Vagina (tissue), 2 donors: ENCODE data around the gene RNU5B-1. TPM values are rescaled to one million over a fixed set of nuclear protein-coding genes. Genes with fewer than 3 reads are reported as not detected.

Experiments used
- DNase-seq, 2 donors: peaks; one replicate each; pipeline ENCODE4 v3.0.0-alpha.2; 2017; ENCODE audit errors: extremely low spot score in 2 of 2
- H3K27ac ChIP-seq: fragments of 200-600 bp; sonication (generic); one replicate; pipeline ENCODE4 v1.5.1; 2019
- H3K27me3 ChIP-seq: fragments of 200-600 bp; sonication (generic); one replicate; pipeline ENCODE4 v1.5.1; 2019
- H3K36me3 ChIP-seq, 2 donors: fragments of 200-600 bp; sonication (generic); one replicate each; pipeline ENCODE4 v1.5.1; 2017 to 2019
- H3K4me1 ChIP-seq: fragments of 200-600 bp; sonication (generic); one replicate; pipeline ENCODE4 v1.5.1; 2019
- H3K4me3 ChIP-seq, 2 donors: fragments of 200-600 bp; sonication (generic); 1 replicate in 1 of 2; 2 replicates in 1 of 2; pipeline ENCODE4 v1.5.1; 2016 to 2019
- H3K9me3 ChIP-seq: fragments of 200-600 bp; sonication (generic); one replicate; pipeline ENCODE4 v1.5.1; 2019
- POLR2A ChIP-seq, 2 donors: fragments of 450-650 bp; IDR thresholded peaks; one replicate each; pipeline ENCODE4 v1.6.1; 2017; ENCODE audit warnings: antibody characterized with exemption in 2 of 2, mild to moderate bottlenecking in 2 of 2, moderate library complexity in 2 of 2
- POLR2AphosphoS5 ChIP-seq, 2 donors: sonication (generic); formaldehyde crosslinking; IDR thresholded peaks; one replicate each; pipeline ENCODE4 v1.9.0; 2017; ENCODE audit warnings: antibody characterized with exemption in 2 of 2, mild to moderate bottlenecking in 2 of 2, low read depth in 1 of 2; ENCODE audit not compliant: insufficient read depth in 1 of 2
- intact Hi-C: fragments of 100-400 bp; cut with DNase I; formaldehyde crosslinking; loops from one replicate; pipeline ENCODE4 v1.15.1; 2023
- total RNA-seq: library from RNA; depleted of rRNA; stranded (reverse); fragments of >200 nt; gene quantifications from one replicate; pipeline ENCODE4 v1.2.3, GENCODE V29; 2016
- TF ChIP-seq, protein P1 (sequence below), 3 experiments: fragments of 450-650 bp in 2 of 3; fragments of 200-600 bp in 1 of 3; sonication (generic) in 1 of 3; IDR thresholded peaks; one replicate each; pipeline ENCODE4 v1.5.1; 2017 to 2019; ENCODE audit warnings: antibody characterized with exemption in 3 of 3, mild to moderate bottlenecking in 2 of 3, moderate library complexity in 2 of 3

RNU5B-1 gene
- total RNA-seq, 1 donor from 2014 or later, result not detected

DNA sequence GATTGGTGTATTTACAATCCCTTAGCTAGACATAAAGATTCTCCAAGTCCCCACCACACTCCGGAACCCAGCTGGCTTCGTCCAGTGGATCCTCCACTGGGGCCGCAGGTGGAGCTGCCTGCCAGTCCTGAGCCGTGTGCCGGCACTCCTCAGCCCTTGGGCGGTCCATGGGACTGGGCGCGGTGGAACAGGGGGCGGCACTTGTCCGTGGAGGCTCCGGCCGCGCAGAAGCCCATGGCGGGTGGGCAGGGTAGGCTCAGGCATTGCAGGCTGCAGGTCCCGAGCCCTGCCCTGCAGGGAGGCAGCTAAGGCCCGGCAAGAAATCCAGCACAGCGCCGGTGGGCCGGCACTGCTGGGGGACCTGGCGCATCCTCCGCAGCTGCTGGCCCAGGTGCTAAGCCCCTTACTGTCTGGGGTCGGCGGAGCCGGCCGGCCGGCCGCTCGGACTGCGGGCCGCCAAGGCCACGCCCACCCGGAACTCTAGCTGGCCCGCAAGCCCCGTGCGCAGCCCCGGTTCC is 3.5 kb upstream of the RNU5B-1 start:
- no peaks in the 10 kb centered on the region for H3K27me3 ChIP-seq
- intact Hi-C loops, result no loop called here
- H3K36me3 ChIP-seq, result no peaks in the 10 kb centered on the region
- TF ChIP-seq, protein P1, sequence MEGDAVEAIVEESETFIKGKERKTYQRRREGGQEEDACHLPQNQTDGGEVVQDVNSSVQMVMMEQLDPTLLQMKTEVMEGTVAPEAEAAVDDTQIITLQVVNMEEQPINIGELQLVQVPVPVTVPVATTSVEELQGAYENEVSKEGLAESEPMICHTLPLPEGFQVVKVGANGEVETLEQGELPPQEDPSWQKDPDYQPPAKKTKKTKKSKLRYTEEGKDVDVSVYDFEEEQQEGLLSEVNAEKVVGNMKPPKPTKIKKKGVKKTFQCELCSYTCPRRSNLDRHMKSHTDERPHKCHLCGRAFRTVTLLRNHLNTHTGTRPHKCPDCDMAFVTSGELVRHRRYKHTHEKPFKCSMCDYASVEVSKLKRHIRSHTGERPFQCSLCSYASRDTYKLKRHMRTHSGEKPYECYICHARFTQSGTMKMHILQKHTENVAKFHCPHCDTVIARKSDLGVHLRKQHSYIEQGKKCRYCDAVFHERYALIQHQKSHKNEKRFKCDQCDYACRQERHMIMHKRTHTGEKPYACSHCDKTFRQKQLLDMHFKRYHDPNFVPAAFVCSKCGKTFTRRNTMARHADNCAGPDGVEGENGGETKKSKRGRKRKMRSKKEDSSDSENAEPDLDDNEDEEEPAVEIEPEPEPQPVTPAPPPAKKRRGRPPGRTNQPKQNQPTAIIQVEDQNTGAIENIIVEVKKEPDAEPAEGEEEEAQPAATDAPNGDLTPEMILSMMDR (IDR thresholded peaks at IDR 0.05), result no peak
- TF ChIP-seq POLR2AphosphoS5 (IDR thresholded peaks at IDR 0.05; ENCODE audit: insufficient read depth in 1 of 2, low read depth in 1 of 2), result no peak
- TF ChIP-seq POLR2A (IDR thresholded peaks at IDR 0.05), result no peak
- H3K4me1 ChIP-seq, result peaks cover 33% of the 10 kb centered on the region
- no peak overlapping the region for H3K4me3 ChIP-seq
- H3K27ac ChIP-seq, result no peak overlapping the region
- H3K9me3 ChIP-seq, result no peaks in the 10 kb centered on the region
- no peak for DNase-seq

DNA sequence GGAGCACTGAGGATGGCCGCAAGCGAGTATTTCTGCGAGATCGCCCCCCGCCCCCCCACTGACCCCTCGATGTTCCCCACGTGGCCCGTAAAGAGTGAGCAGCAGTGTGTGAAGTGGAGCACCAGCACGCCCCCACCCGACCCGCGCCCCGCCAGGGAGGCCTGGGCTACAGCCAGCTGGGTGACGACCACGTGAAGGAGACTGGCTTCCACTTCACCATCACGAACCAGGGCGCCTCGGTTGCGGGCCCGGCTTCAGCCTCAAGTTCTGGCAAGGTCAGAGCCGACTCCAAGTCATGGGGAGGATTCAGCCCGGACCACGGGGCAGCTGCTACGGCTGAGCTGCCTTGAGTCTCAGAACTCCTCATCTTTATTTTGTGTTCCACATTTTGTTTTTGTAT is 2.4 kb upstream of the RNU5B-1 start:
- intact Hi-C loops, result no loop called here
- TF ChIP-seq POLR2A (IDR thresholded peaks at IDR 0.05) (no peak), POLR2AphosphoS5 (IDR thresholded peaks at IDR 0.05; ENCODE audit: insufficient read depth in 1 of 2, low read depth in 1 of 2) (no peak)
- TF ChIP-seq, protein P1 (IDR thresholded peaks at IDR 0.05), result no peak
- peaks cover 23% of the 10 kb centered on the region for H3K4me1 ChIP-seq
- DNase-seq, result no peak
- H3K36me3 ChIP-seq, result no peaks in the 10 kb centered on the region
- H3K4me3 ChIP-seq, result no peak overlapping the region
- no peaks in the 10 kb centered on the region for H3K9me3 ChIP-seq
- no peak overlapping the region for H3K27ac ChIP-seq
- no peaks in the 10 kb centered on the region for H3K27me3 ChIP-seq

DNA sequence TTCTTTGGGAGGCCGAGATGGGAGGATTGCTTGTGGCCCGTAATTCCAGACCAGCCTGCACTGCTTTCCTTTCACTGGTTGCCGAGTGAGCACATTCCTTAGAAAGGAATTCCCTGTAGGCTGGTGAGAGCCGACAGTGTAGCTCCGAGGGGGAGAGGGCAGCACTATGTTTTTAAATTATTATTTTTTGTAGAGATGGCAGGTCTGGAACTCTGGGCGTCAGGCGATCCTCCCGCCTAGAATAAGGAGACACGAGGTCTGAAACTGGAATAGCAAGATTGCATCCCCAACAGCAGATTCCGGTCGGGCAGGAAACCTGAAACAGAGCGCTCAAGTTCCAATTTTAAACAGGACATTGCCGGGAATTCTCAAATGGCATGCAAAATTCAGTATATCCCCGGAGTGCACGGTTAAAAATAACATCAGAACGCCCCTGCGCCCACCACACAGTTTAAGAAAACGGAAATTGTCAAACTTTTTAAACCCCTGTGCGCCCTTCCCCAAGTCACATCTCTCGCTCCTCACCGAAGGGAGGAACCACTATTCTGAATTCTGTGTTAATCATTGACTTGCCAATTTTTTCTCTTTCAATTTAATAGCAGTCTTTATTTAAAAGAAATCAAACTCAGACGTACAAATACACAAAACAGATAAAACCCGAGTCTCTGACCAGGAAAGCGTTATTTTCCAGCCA is 643 bp upstream of the RNU5B-1 start:
- no peak for DNase-seq

DNA sequence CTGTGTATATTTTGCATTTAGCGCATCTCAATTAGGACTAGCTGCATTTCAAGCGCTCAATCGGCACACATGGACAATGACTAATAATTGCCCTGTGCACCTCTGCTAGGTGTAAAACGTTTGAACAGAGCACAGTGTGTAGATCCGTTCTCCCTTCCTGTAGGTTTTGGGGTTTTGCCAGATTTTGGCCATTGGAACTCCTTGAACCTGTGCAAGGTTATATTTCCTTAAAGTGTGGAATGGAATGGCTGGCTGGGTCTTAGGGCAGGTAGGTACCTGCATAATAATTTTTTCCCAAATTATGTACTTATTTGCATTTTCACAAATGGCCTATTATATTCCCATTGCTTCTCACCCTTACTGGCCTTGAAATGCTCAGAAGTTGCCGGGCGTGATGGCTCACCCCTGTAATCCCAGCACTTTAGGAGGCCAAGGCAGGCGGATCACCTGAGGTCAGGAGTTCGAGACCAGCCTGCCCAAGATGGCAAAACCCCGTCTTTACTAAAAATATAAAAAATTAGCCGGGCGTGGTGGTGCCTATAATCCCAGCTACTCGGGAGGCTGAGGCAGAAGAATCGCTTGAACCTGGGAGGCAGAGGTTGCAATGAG is 777 bp downstream of the RNU5B-1 start:
- H3K4me3 ChIP-seq, result peak overlapping the region; percentile 21 to 50
- no peaks in the 10 kb centered on the region for H3K36me3 ChIP-seq
- no peak for TF ChIP-seq POLR2AphosphoS5 (IDR thresholded peaks at IDR 0.05; ENCODE audit: insufficient read depth in 1 of 2, low read depth in 1 of 2)
- no peak for TF ChIP-seq POLR2A (IDR thresholded peaks at IDR 0.05)
- TF ChIP-seq, protein P1 (IDR thresholded peaks at IDR 0.05), result no peak
- peak overlapping the region; percentile 85 for H3K27ac ChIP-seq
- no peak for DNase-seq
- no peaks in the 10 kb centered on the region for H3K9me3 ChIP-seq
- no peaks in the 10 kb centered on the region for H3K27me3 ChIP-seq
- peaks cover 13% of the 10 kb centered on the region for H3K4me1 ChIP-seq
- intact Hi-C loops, result no loop called here

More for the DNA sequence above, 643 bp upstream of the RNU5B-1 start:
- intact Hi-C loops, result no loop called here
- Histone ChIP-seq H3K4me1 (peaks cover 13% of the 10 kb centered on the region), H3K36me3 (no peaks in the 10 kb centered on the region), H3K27me3 (no peaks in the 10 kb centered on the region), H3K27ac (peak overlapping the region; percentile 85), H3K9me3 (no peaks in the 10 kb centered on the region), H3K4me3 (peak overlapping the region; percentile 50 to 55)
- TF ChIP-seq POLR2A (IDR thresholded peaks at IDR 0.05) (no peak), POLR2AphosphoS5 (IDR thresholded peaks at IDR 0.05; ENCODE audit: insufficient read depth in 1 of 2, low read depth in 1 of 2) (no peak)
- TF ChIP-seq, protein P1 (IDR thresholded peaks at IDR 0.05), result peak in 1 of 3 experiments; percentile 75

DNA sequence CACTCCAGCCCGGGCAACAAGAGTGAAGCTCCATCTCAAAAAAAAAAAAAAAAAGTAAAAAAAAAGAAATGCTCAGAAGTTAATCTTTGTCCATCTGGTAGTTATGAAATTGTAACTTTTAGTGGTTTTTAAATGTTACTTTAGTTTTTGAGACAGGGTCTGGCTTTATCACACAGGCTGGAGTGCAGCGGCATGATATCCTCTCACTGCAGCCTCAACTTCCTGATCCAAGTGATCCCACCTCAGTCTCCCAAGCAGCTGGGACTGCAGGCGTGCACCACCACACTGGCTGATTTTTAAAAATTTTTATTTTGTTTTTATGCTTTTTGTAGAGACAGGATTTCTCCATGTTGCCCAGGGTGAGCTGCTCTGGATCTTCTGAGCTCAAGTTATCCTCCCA is 1.3 kb downstream of the RNU5B-1 start:
- Histone ChIP-seq H3K27me3 (no peaks in the 10 kb centered on the region), H3K27ac (no peak overlapping the region), H3K4me1 (peaks cover 13% of the 10 kb centered on the region), H3K4me3 (no peak overlapping the region), H3K9me3 (no peaks in the 10 kb centered on the region), H3K36me3 (no peaks in the 10 kb centered on the region)
- no peak for DNase-seq
- intact Hi-C loops, result no loop called here
- TF ChIP-seq, protein P1 (IDR thresholded peaks at IDR 0.05), result no peak
- TF ChIP-seq POLR2A (IDR thresholded peaks at IDR 0.05) (no peak), POLR2AphosphoS5 (IDR thresholded peaks at IDR 0.05; ENCODE audit: insufficient read depth in 1 of 2, low read depth in 1 of 2) (no peak)
